SK-N-MC (cell line): ENCODE data around the gene AP4S1.

Source experiments
- DNase-seq: peaks from one replicate; pipeline ENCODE4 v3.0.0-alpha.2; 2011; ENCODE audit warnings: low read depth, low spot score
- H3K27ac ChIP-seq: fragments of 200-600 bp; sonication (generic); 2 replicates; pipeline ENCODE4 v1.5.1; 2016; ENCODE audit warnings: mixed run types
- H3K36me3 ChIP-seq: fragments of 200-600 bp; sonication (generic); 2 replicates; pipeline ENCODE4 v1.6.1; 2017; ENCODE audit warnings: antibody characterized with exemption, low read length, mixed read lengths; ENCODE audit not compliant: insufficient read depth
- H3K4me3 ChIP-seq: fragments of 200-600 bp; sonication (generic); 2 replicates; pipeline ENCODE4 v1.5.1; 2016
- H3K9ac ChIP-seq: fragments of 200-600 bp; sonication (generic); 2 replicates; pipeline ENCODE4 v1.8.0; 2017; ENCODE audit warnings: mixed run types, mixed read lengths; ENCODE audit not compliant: insufficient read length
- H3K9me3 ChIP-seq: fragments of 200-600 bp; sonication (generic); 2 replicates; pipeline ENCODE4 v1.6.1; 2017; ENCODE audit warnings: low read depth, mild to moderate bottlenecking, antibody characterized with exemption, low read length, moderate library complexity, mixed read lengths
- EZH2 ChIP-seq: fragments of 200-600 bp; sonication (generic); IDR thresholded peaks from one replicate; pipeline ENCODE4 v1.6.1; 2017; ENCODE audit warnings: antibody characterized with exemption
- FOXP2 ChIP-seq: optimal IDR thresholded peaks from 2 replicates; pipeline ENCODE3; 2011; ENCODE audit warnings: mild to moderate bottlenecking, moderate library complexity; ENCODE audit not compliant: insufficient read depth; ENCODE audit errors: extremely low read length, control extremely low read depth
- POLR2AphosphoS5 ChIP-seq: IDR thresholded peaks from 2 replicates; pipeline ENCODE4 v1.6.1; 2012; ENCODE audit warnings: mild to moderate bottlenecking, low read depth, low read length, borderline replicate concordance

The AP4S1 gene

DNA sequence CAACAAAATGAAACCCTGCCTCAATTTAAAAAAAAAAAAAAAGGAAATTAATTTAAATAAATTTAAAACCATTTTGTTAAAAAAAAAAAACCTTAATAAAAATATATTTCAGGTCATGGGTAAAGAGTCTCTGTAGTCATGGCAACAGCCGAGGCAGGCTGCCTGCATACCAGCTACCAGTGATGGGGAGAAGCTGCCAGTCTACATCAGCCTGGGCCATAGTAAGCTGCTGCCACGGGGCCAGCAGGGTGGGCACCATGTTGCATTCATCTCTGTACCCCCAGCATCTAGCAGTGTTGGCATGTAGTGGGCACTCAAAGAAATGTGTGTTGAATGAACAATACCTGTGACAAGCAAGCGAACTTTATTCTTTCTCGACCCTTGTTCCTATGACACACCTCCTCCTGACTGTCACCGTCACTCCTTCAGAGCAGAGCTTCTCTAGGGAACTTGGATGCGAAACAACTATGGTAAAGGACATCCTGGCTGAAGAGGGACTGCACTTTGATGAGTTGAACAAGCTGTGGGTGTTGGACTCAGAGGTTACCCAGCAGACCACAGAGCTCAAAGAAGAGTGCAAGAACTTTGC, 7.3 kb upstream of the AP4S1 start:
- H3K4me3 ChIP-seq = no peak overlapping the region
- no peak overlapping the region for H3K9ac ChIP-seq
- no peak overlapping the region for H3K27ac ChIP-seq
- peaks cover 38% of the 10 kb centered on the region for H3K36me3 ChIP-seq
- 0 out of 2 replicates have a peak, but pooled peaks cover 4% of the 10 kb centered on the region for H3K9me3 ChIP-seq
- DNase-seq = no peak
- TF ChIP-seq POLR2AphosphoS5 = no peak
- TF ChIP-seq EZH2 = no peak
- no peak for TF ChIP-seq FOXP2

DNA sequence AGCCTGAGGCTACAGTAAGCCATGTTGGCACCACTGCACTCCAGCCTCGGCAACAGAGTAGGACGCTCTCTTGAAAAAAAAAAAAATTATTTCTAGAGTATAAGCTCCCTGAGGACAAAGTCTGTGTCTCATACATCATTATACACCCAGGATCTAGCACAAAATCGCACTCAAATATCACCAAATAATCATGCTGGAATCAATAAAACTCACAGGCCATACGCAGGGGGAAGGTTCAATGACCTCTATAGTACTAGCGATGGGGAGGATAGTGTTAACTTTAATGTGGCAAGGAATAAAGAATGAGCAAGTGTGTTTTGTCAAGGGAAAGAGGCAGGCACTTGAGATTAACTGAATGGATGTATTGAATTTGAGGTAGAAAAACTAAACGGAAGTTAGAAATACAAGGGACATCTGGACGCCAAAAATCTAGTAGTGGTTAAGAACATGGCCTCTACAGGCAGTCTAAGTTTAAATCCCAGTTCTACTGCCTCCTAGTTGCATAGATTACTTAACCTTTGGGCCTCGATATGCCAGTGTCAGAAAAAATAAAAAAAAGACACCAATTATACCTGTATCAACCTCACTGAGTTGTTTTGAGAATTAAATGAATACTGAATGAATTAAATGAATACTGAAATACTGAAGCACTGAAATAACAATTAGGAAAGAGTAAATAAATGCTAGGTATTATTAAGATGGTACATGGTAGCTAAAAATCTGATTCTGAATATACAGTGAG, 4.4 kb upstream of the AP4S1 start:
- Histone ChIP-seq H3K27ac (no peak overlapping the region), H3K9ac (no peak overlapping the region), H3K36me3 (peaks cover 37% of the 10 kb centered on the region), H3K9me3 (0 out of 2 replicates have a peak, but pooled peaks cover 4% of the 10 kb centered on the region), H3K4me3 (no peak overlapping the region)
- TF ChIP-seq POLR2AphosphoS5 (no peak), FOXP2 (no peak), EZH2 (no peak)
- no peak for DNase-seq

DNA sequence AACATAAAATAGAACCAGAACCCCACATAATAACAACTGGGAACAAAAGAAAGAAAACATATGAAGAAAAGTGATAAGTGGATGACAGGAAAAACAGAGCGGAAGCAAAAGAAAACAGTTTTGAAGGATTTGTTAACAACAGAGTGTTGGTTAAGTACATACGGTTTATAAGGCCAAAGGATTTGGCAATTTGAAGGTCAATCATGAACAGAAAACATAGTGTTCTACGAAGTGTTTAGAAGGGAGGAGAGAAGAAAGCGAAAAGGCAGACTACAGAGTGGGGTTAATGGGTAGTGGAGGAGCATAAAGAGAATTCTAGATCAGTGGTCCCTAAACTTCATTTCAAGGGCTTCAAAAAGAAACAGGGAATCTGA, 3.9 kb upstream of the AP4S1 start:
- no peak for TF ChIP-seq FOXP2
- no peak for TF ChIP-seq POLR2AphosphoS5
- no peak for TF ChIP-seq EZH2
- Histone ChIP-seq H3K4me3 (no peak overlapping the region), H3K9me3 (0 out of 2 replicates have a peak, but pooled peaks cover 4% of the 10 kb centered on the region), H3K36me3 (peaks cover 37% of the 10 kb centered on the region), H3K27ac (no peak overlapping the region), H3K9ac (no peak overlapping the region)
- DNase-seq = no peak

DNA sequence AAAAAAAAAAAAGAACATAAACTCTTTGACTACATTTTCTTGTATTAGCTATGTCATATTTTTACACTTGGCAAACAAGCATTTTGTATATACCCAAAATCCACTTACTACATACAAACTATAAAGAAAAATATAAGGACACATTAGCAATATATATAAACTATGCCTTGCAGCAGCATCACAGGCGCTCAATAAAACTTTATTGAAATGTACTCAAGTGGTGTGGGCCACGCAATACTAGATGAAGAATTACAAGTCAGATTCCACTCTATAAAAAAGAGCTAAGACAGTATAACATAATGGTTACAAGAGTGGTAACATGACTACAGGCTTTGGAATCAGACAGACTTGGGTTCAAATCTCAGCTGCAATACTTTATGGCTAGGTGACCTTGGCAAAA, 3.1 kb upstream of the AP4S1 start:
- Histone ChIP-seq H3K9ac (no peak overlapping the region), H3K27ac (no peak overlapping the region), H3K9me3 (0 out of 2 replicates have a peak, but pooled peaks cover 4% of the 10 kb centered on the region), H3K36me3 (peaks cover 37% of the 10 kb centered on the region), H3K4me3 (no peak overlapping the region)
- no peak for DNase-seq
- TF ChIP-seq POLR2AphosphoS5 (no peak), EZH2 (no peak), FOXP2 (no peak)

DNA sequence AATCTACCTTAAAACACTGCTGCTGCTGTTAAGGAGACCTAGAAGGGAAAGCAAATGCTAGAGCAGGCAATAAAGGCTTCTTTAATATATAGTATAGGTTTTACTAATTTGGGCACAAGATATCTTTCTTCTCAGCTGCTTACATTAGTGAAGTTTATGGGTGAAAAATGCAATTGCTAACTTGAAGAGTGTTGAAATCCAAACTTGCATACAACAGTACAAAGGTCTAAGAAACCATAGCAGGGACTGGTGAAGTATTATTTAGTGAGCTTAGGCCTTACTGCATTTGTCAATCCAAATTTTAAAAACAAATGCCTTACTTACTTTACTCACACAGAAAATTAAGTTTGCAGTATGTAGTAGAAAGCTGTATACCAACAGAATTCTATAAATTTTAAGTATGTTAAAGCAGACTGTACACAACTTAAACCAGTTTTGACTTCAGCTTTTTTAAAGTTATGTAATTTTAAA, 1.4 kb upstream of the AP4S1 start:
- Histone ChIP-seq H3K27ac (peak overlapping the region; percentile 25; the same call in 1 of the 2 replicates), H3K9me3 (0 out of 2 replicates have a peak, but pooled peaks cover 4% of the 10 kb centered on the region), H3K9ac (peak overlapping the region; percentile 99), H3K36me3 (peaks cover 33% of the 10 kb centered on the region), H3K4me3 (peak overlapping the region; percentile 97)
- no peak for DNase-seq
- TF ChIP-seq FOXP2 (no peak), POLR2AphosphoS5 (no peak), EZH2 (no peak)

DNA sequence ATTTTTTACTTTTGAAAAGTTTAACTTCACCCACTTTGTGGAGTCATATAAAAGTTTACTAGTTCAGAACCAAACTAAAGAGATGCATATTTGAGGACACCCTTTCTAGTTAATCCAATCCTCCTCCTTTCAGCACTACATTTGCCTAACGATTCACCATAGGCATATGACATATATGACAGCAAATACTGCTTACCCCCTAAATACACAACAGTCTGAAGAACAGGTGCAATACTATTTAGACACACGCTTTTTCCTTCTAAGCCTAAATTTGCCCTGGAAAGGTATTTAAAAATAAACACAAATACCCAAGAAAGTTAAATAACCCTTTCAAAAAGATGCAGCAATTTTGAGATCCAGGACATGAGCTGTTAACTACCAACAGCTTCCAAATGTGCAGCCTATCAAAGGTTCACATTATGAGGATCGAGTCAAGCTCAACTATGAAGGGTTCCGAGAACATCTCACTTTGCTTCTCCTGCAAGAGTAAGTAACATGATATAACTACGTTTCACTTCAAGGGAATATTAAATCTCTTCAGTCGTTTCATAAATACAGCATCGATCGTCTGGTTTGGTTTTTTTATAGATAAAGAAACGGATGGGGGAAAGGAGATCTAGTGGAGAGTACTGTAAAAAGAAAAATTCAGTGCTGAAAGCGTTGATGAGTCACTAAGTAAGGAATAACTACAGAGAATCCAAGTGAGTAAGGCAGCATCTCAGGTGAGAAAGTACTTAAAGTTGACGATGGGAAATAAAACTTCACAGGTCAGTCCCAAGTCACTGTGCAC, 677 bp upstream of the AP4S1 start:
- Histone ChIP-seq H3K9me3 (0 out of 2 replicates have a peak, but pooled peaks cover 4% of the 10 kb centered on the region), H3K9ac (peak overlapping the region; percentile 99), H3K4me3 (peak overlapping the region; percentile 97), H3K36me3 (peaks cover 33% of the 10 kb centered on the region), H3K27ac (0 out of 2 replicates have a peak overlapping the region, but pooled peaks have one; percentile 10)
- no peak for DNase-seq
- TF ChIP-seq FOXP2 = no peak

DNA sequence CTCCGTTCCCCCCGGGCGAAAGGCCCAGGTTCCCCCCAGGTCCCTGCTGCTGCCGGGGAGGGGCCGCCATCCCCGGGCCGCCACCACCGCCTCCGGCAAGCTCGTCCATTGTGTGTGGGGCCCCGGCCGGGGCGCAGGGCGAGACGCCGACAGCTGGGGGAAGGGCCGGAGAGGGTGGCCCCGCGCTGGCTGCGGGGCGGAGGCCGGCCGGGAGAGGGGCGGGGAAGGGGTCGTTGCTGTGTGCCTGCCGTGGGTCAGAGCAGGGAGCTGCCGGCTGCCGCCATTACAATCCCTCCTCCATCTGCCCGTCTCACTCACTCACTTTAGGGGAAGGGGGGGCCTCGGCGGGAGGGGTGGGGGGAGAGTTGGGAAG, 614 bp downstream of the AP4S1 start, which contains the start of gene STRN3:
TSS of gene STRN3 (minus strand) at position 303 of the 373 bp plus-strand sequence. CDS start at position 109, 194 bp downstream.
- H3K9me3 ChIP-seq = 0 out of 2 replicates have a peak, but pooled peaks cover 2% of the 10 kb centered on the region
- peak within 1 kb of the TSS; percentile 99 for H3K9ac ChIP-seq
- peaks cover 21% of the 10 kb centered on the region for H3K36me3 ChIP-seq
- DNase-seq = no peak
- H3K27ac ChIP-seq = peak within 1 kb of the TSS; percentile 92
- TF ChIP-seq POLR2AphosphoS5 = peak; percentile 59
- TF ChIP-seq EZH2 = no peak
- TF ChIP-seq FOXP2 = no peak
- peak within 1 kb of the TSS; percentile 97 for H3K4me3 ChIP-seq

DNA sequence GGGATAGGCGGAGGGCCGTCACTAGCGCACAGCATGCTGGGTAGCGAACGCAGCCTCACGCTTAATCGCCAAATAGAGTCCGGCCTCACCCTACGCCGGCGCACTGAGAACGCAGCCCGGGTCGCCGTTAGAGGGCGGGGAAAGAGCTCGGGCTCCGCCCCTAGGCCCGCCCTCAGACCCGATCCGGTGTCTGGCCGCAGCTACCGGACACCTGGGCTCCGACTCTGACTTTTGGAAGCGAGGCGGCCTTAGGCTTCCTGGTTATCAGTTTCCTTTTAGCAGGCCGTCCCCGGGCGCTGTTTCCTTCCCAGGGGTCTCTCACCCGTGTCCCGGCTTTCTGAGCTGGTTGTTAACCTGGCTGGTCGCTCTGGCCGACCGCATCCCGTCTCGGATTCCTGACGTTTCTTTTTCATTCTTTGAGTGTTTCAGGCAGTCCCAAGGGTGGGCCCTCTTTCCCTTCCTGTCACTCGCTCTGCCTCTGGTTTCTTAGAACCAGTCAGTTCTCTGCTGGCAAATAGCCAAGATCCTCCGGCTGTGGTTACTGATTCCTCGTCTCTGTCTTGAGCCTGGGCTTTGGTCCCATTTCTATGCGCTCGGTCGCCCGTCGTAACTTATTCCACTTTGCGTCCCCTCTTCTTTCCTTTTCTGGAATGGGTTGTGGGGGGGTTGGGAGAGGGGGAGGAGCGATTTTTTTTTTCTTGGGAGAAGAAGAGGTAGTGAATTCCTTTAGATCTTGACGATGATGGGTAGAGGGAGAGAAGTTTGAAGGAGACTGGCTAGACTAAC, 1.2 kb downstream of the AP4S1 start:
- Histone ChIP-seq H3K9ac (peak overlapping the region; percentile 75), H3K36me3 (peaks cover 15% of the 10 kb centered on the region), H3K4me3 (peak overlapping the region; percentile 97), H3K27ac (peak overlapping the region; percentile 92), H3K9me3 (no peaks in the 10 kb centered on the region)
- TF ChIP-seq POLR2AphosphoS5 (peak; percentile 71), FOXP2 (no peak)
- DNase-seq = peak; percentile 80
